K562 (cell line): ENCODE results near the gene PTCH1. TPM values are rescaled to one million over a fixed set of nuclear protein-coding genes. Genes with fewer than 3 reads are reported as not detected.

Experiments
- BHLHE40 ChIP-seq: IDR thresholded peaks from 2 replicates; pipeline ENCODE4 v1.6.1; 2011; ENCODE audit warnings: low read length, improper control_type of control experiment
- BMI1 ChIP-seq: fragments of 150-350 bp; IDR thresholded peaks from 2 replicates; pipeline ENCODE4 v1.6.1; 2014; ENCODE audit warnings: low read length
- DLX4 ChIP-seq: fragments of 250-450 bp; sonication (Bioruptor Pico); IDR thresholded peaks from 2 replicates; pipeline ENCODE4 v1.6.1; 2021; ENCODE audit warnings: mild to moderate bottlenecking
- FOS ChIP-seq: IDR thresholded peaks from 3 replicates; pipeline ENCODE4 v1.6.1; 2011; ENCODE audit not compliant: insufficient read length; ENCODE audit errors: extremely low read depth
- KDM2B ChIP-seq: fragments of 250-450 bp; sonication (Bioruptor Pico); IDR thresholded peaks from 2 replicates; pipeline ENCODE4 v1.8.0; 2021; ENCODE audit warnings: mild to moderate bottlenecking, moderate library complexity
- MED1 ChIP-seq: sonication (generic); formaldehyde crosslinking; IDR thresholded peaks from 2 replicates; pipeline ENCODE4 v1.8.1; 2023; ENCODE audit warnings: missing genetic modification reagents, borderline replicate concordance
- NCOA2 ChIP-seq, 2 experiments: fragments of 450-650 bp; IDR thresholded peaks; 2 replicates each; pipeline ENCODE4 v1.6.1; 2018; ENCODE audit warnings: mild to moderate bottlenecking in 2 of 2, moderate library complexity in 1 of 2; ENCODE audit not compliant: partially characterized antibody in 2 of 2
- NCOA6 ChIP-seq: fragments of 450-650 bp; IDR thresholded peaks from 2 replicates; pipeline ENCODE4 v1.6.1; 2017; ENCODE audit warnings: mild to moderate bottlenecking
- PATZ1 ChIP-seq: fragments of 250-450 bp; sonication (Bioruptor Pico); IDR thresholded peaks from 2 replicates; pipeline ENCODE4 v1.5.0; 2020; ENCODE audit warnings: mild to moderate bottlenecking, borderline replicate concordance
- SMAD1 ChIP-seq: fragments of 150-350 bp; IDR thresholded peaks from 2 replicates; pipeline ENCODE4 v1.6.1; 2014; ENCODE audit warnings: low read length, low read depth; ENCODE audit not compliant: partially characterized antibody
- SREBF1 ChIP-seq: fragments of 150-350 bp; IDR thresholded peaks from 2 replicates; pipeline ENCODE4 v1.6.1; 2014; ENCODE audit warnings: antibody characterized with exemption, low read depth, low read length, borderline replicate concordance
- TFE3 ChIP-seq: fragments of 450-650 bp; formaldehyde crosslinking; IDR thresholded peaks from 2 replicates; pipeline ENCODE4 v1.4.0; 2020; ENCODE audit warnings: mild to moderate bottlenecking, mixed read lengths
- THRB ChIP-seq: fragments of 450-650 bp; formaldehyde crosslinking; conservative IDR thresholded peaks from 2 replicates; pipeline ENCODE4 v1.4.0; 2022; ENCODE audit warnings: mild to moderate bottlenecking, missing genetic modification characterization
- U2AF2 ChIP-seq: fragments of 200-400 bp; formaldehyde crosslinking; optimal IDR thresholded peaks from 2 replicates; pipeline ENCODE3; 2017; ENCODE audit warnings: low read depth, mild to moderate bottlenecking, low read length
- UBTF ChIP-seq, 2 experiments: IDR thresholded peaks; 2 replicates each; pipeline ENCODE4 v1.6.1; 2012; ENCODE audit warnings: improper control_type of control experiment in 2 of 2, low read depth in 2 of 2, low read length in 2 of 2, borderline replicate concordance in 1 of 2
- ZBTB43 ChIP-seq: sonication (generic); formaldehyde crosslinking; IDR thresholded peaks from 2 replicates; pipeline ENCODE4 v1.8.0; 2023; ENCODE audit warnings: mild to moderate bottlenecking, missing genetic modification reagents
- ZNF766 ChIP-seq: fragments of 200-800 bp; sonication (Bioruptor generic); conservative IDR thresholded peaks from 2 replicates; pipeline ENCODE4 v1.6.1; 2016; ENCODE audit warnings: missing genetic modification characterization, missing compliant biosample characterization
- polyA plus RNA-seq, 8 experiments: library from polyadenylated mRNA; depleted of rRNA in 4 of 8; stranded (reverse) in 5 of 8; unstranded in 3 of 8; fragments of >200 nt; fragmentation: Nextera tagmentation in 2 of 8; fragmentation: Illumina TruSeq in 1 of 8; extraction: Ambion mirVana in 2 of 8; extraction: Trizol in 1 of 8; gene quantifications; 2 replicates each; pipeline versions ENCODE4 v1.2.1 to v1.2.3, GENCODE V29; 2011 to 2014; ENCODE audit warnings: inconsistent platforms in 1 of 8, missing spikeins in 1 of 8
- total RNA-seq, 7 experiments: library from RNA; depleted of rRNA in 6 of 7; stranded (reverse); fragments of >200 nt in 6 of 7; fragmentation: Illumina TruSeq in 2 of 7; extraction: Trizol in 2 of 7; gene quantifications; 2 replicates each; pipeline versions ENCODE4 v1.2.1 to v1.2.3, GENCODE V29; 2011 to 2021; ENCODE audit warnings: low replicate concordance in 1 of 7

Gene PTCH1
- total and polyA plus RNA-seq, 9 of the 15 experiments (the other 6 are each of a cell fraction or from before 2014, with no cell fraction given), result 0.70 to 9.9 (median 3.8) TPM

- no peak for TF ChIP-seq SREBF1
- TF ChIP-seq MED1, result no peak
- no peak for TF ChIP-seq KDM2B (CRISPR knock-in tag)
- TF ChIP-seq ZBTB43 (CRISPR knock-in tag), result no peak
- no peak for TF ChIP-seq DLX4 (CRISPR knock-in tag)
- TF ChIP-seq NCOA6, result 0 out of 2 replicates have a peak, but pooled peaks have one; percentile 46
- TF ChIP-seq U2AF2, result no peak
- TF ChIP-seq SMAD1, result no peak
- TF ChIP-seq FOS, result no peak
- TF ChIP-seq THRB (CRISPR knock-in tag), result no peak; the same call in 1 of the 2 replicates
- no peak for TF ChIP-seq BMI1
- TF ChIP-seq NCOA2 (IDR thresholded peaks at IDR 0.05; ENCODE audit: partially characterized antibody in 2 of 2), result no peak
- TF ChIP-seq ZNF766 (CRISPR knock-in tag), result no peak
- TF ChIP-seq BHLHE40, result no peak
- TF ChIP-seq UBTF (IDR thresholded peaks at IDR 0.05; ENCODE audit: borderline replicate concordance in 1 of 2, low read depth in 2 of 2, low read length in 2 of 2), result peak in 1 of 2 experiments; percentile 18; a peak in 2 of 4 replicates
- no peak; the same call in 1 of the 2 replicates for TF ChIP-seq TFE3
- TF ChIP-seq PATZ1 (CRISPR knock-in tag), result no peak
Observed at GRCh38 chr9:95507464-95508241, 9.1 kb downstream of the PTCH1 start (continued).
